Neural progenitor cell (in vitro differentiated cells): ENCODE measurements around the gene MYRIP.

ENCODE experiments used
- CTCF ChIP-seq: fragments of 200-600 bp; sonication (generic); IDR thresholded peaks from 2 replicates; pipeline ENCODE4 v1.5.1; 2017; ENCODE audit warnings: antibody characterized with exemption, mild to moderate bottlenecking
- EZH2 ChIP-seq: fragments of 200-600 bp; sonication (generic); IDR thresholded peaks from 2 replicates; pipeline ENCODE4 v1.6.1; 2017; ENCODE audit warnings: antibody characterized with exemption, mild to moderate bottlenecking, moderate library complexity
- EZH2phosphoT487 ChIP-seq: fragments of 200-600 bp; sonication (generic); IDR thresholded peaks from 2 replicates; pipeline ENCODE4 v1.6.1; 2017; ENCODE audit warnings: antibody characterized with exemption

GRCh38 chr3:40292637-40293349 is 483.4 kb downstream of the MYRIP start:
- TF ChIP-seq CTCF: no peak
- TF ChIP-seq EZH2: no peak
- no peak for TF ChIP-seq EZH2phosphoT487
